Measurements from ENCODE around the gene NSD1.

DNA sequence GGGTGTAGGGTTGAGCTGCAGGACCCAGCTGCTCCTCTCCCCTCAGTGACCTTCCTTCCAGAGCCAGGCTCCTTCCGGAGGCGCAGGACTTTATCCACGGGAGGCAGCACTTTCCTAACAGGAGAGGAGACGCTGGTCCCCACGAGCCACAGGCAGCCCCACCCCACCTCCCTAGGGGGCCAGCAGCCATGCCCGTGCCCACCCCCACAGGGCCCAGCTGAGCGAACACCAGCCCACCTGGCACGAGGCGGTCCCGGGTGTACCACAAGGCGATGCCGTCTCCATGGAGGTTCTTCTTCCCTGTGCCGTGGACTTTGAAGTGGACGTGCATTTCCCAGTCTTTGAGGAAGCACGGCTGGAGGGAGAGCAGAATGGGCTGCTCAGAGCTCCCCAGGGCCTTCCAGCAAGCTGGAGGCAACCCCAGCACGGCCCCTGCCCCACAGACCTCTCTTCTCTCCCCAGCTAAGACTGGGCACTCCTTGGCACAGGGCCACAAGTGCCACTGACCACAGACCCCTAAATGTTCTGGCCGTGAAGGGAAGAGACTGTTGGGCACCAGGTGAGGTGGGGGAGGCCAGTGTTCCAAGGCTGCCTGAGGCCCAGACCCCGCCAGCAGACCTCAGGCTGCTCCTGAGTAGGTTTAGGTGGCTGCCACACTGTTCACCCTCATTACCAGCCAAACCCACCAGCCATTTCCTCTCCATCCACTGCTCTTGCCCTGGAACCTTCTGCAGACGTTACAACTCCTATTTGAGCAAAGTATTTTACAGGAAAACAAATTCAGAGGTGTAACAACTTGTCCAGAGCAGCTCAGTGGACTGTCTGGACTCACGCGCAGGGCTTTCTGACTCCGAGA lies 204.9 kb downstream of the NSD1 start:
- TF ChIP-seq, protein P1, sequence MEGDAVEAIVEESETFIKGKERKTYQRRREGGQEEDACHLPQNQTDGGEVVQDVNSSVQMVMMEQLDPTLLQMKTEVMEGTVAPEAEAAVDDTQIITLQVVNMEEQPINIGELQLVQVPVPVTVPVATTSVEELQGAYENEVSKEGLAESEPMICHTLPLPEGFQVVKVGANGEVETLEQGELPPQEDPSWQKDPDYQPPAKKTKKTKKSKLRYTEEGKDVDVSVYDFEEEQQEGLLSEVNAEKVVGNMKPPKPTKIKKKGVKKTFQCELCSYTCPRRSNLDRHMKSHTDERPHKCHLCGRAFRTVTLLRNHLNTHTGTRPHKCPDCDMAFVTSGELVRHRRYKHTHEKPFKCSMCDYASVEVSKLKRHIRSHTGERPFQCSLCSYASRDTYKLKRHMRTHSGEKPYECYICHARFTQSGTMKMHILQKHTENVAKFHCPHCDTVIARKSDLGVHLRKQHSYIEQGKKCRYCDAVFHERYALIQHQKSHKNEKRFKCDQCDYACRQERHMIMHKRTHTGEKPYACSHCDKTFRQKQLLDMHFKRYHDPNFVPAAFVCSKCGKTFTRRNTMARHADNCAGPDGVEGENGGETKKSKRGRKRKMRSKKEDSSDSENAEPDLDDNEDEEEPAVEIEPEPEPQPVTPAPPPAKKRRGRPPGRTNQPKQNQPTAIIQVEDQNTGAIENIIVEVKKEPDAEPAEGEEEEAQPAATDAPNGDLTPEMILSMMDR (IDR thresholded peaks at IDR 0.05), result no peak
- TF ChIP-seq POLR2A (IDR thresholded peaks at IDR 0.05), result no peak

Data from thyroid gland (tissue), 4 donors.